HG03521 (cell line): ENCODE data around the gene CDC42BPB.
"Not testable (repeated sequence)": the region's sequence is repeated elsewhere in the genome, so short reads cannot be mapped to it uniquely, and the experiment has no call there.

Experiments
- ATAC-seq: cut with Tn5 transposase; IDR thresholded peaks from one replicate; pipeline ENCODE4 v1.9.1; 2021; ENCODE audit warnings: mild to moderate bottlenecking, moderate library complexity; ENCODE audit not compliant: unreplicated experiment

The CDC42BPB gene

GRCh38 chr14:103056322-103057027 is 874 bp downstream of the CDC42BPB start:
- no peak for ATAC-seq

- no peak for ATAC-seq
These were observed 1.7 kb downstream of the CDC42BPB start for GRCh38 chr14:103055695-103056094.

- no peak for ATAC-seq
These were observed 4.9 kb downstream of the CDC42BPB start for GRCh38 chr14:103052407-103052806.

GRCh38 chr14:103050935-103051334 is 6.4 kb downstream of the CDC42BPB start:
- no peak for ATAC-seq

- ATAC-seq: not testable (repeated sequence)
These were observed 9.9 kb downstream of the CDC42BPB start for GRCh38 chr14:103047453-103047852.

GRCh38 chr14:103045371-103045869 is 11.9 kb downstream of the CDC42BPB start:
- no peak for ATAC-seq

- ATAC-seq: no peak
These were observed 13.9 kb downstream of the CDC42BPB start for GRCh38 chr14:103043257-103044015.

- no peak for ATAC-seq
These were observed 15.9 kb downstream of the CDC42BPB start for GRCh38 chr14:103041464-103041863.

- ATAC-seq: no peak
These were observed 23.7 kb downstream of the CDC42BPB start for GRCh38 chr14:103033681-103034096.

- no peak for ATAC-seq
These were observed 25.4 kb downstream of the CDC42BPB start for GRCh38 chr14:103031956-103032355.

- no peak for ATAC-seq
These were observed 25.8 kb downstream of the CDC42BPB start for GRCh38 chr14:103031566-103031911.

GRCh38 chr14:103030741-103031565 is 26.4 kb downstream of the CDC42BPB start:
- no peak for ATAC-seq

- ATAC-seq: no peak
These were observed 27.4 kb downstream of the CDC42BPB start for GRCh38 chr14:103029936-103030335.

GRCh38 chr14:103028772-103029171 is 28.6 kb downstream of the CDC42BPB start:
- ATAC-seq: no peak

- no peak for ATAC-seq
These were observed 29.1 kb downstream of the CDC42BPB start for GRCh38 chr14:103028161-103028767.

- no peak for ATAC-seq
These were observed 29.9 kb downstream of the CDC42BPB start for GRCh38 chr14:103027451-103027850.

GRCh38 chr14:103026988-103027387 is 30.4 kb downstream of the CDC42BPB start:
- no peak for ATAC-seq

GRCh38 chr14:103026196-103026595 is 31.2 kb downstream of the CDC42BPB start:
- ATAC-seq: not testable (repeated sequence)

GRCh38 chr14:103023881-103024473 is 33.4 kb downstream of the CDC42BPB start:
- ATAC-seq: no peak

GRCh38 chr14:103022685-103023044 is 34.7 kb downstream of the CDC42BPB start:
- ATAC-seq: no peak
